ENCODE data around the gene PHF21A. TPM values are rescaled to one million over a fixed set of nuclear protein-coding genes. Genes with fewer than 3 reads are reported as not detected.

Gene PHF21A
- total and polyA plus RNA-seq, 2 of the 13 experiments (the other 11 are each of a cell fraction or from before 2014, with no cell fraction given), result 4.1 to 34.6 TPM

DNA sequence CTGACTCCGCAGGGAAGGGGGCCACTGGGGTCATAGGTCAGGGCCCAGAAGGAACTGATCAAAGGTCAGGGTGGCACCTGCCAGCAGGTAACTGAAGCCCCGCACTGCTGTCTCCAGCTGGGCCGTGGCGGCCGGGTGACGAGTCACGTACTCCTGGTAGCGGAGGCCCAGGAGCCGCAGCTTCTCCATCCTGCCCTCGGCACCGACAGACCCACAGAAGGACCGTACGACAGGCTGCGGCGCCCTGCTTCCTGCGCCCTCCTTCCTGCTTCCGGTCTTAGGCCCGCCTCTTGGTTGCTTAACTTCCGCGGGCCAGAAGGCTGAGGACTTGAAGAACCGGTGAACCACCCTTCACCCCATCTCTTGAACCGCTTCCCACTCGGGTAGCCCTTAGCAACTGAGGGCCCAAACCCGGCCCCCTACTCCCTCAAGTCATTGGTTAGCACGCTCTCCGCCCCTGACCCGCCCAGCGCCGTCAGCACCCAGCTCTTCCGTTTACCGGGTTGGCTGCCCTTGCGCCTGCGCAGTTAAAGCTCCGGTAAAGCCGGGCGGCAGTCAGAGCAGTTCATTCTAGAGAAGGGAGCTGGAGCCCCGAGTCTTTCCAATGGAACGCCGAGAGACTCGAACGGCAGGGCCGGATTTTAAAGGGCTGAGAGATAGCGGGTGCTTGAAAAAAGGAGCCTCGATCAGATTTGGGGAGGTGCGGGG lies 203.5 kb downstream of the PHF21A start, which contains the start of gene PEX16 (continued):
- TF ChIP-seq, protein P1, sequence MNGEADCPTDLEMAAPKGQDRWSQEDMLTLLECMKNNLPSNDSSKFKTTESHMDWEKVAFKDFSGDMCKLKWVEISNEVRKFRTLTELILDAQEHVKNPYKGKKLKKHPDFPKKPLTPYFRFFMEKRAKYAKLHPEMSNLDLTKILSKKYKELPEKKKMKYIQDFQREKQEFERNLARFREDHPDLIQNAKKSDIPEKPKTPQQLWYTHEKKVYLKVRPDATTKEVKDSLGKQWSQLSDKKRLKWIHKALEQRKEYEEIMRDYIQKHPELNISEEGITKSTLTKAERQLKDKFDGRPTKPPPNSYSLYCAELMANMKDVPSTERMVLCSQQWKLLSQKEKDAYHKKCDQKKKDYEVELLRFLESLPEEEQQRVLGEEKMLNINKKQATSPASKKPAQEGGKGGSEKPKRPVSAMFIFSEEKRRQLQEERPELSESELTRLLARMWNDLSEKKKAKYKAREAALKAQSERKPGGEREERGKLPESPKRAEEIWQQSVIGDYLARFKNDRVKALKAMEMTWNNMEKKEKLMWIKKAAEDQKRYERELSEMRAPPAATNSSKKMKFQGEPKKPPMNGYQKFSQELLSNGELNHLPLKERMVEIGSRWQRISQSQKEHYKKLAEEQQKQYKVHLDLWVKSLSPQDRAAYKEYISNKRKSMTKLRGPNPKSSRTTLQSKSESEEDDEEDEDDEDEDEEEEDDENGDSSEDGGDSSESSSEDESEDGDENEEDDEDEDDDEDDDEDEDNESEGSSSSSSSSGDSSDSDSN (CRISPR knock-in tag; IDR thresholded peaks at IDR 0.05), result no peak; the same call in 1 of the 2 replicates
- TF ChIP-seq, protein P2, sequence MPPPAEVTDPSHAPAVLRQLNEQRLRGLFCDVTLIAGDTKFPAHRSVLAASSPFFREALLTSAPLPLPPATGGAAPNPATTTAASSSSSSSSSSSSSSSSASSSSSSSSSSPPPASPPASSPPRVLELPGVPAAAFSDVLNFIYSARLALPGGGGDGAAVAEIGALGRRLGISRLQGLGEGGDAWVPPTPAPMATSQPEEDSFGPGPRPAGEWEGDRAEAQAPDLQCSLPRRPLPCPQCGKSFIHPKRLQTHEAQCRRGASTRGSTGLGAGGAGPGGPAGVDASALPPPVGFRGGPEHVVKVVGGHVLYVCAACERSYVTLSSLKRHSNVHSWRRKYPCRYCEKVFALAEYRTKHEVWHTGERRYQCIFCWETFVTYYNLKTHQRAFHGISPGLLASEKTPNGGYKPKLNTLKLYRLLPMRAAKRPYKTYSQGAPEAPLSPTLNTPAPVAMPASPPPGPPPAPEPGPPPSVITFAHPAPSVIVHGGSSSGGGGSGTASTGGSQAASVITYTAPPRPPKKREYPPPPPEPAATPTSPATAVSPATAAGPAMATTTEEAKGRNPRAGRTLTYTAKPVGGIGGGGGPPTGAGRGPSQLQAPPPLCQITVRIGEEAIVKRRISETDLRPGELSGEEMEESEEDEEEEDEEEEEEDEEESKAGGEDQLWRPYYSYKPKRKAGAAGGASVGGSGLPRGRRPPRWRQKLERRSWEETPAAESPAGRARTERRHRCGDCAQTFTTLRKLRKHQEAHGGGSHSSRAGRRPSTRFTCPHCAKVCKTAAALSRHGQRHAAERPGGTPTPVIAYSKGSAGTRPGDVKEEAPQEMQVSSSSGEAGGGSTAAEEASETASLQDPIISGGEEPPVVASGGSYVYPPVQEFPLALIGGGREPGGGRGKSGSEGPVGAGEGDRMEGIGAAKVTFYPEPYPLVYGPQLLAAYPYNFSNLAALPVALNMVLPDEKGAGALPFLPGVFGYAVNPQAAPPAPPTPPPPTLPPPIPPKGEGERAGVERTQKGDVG (CRISPR knock-in tag; IDR thresholded peaks at IDR 0.05; ENCODE audit: borderline replicate concordance), result no peak
- TF ChIP-seq TBL1XR1 (IDR thresholded peaks at IDR 0.05; ENCODE audit: borderline replicate concordance, low read length, partially characterized antibody), result peak; percentile 27
- peak; percentile 78; the same call in 1 of the 2 replicates for TF ChIP-seq ZNF747 (CRISPR knock-in tag; IDR thresholded peaks at IDR 0.05; ENCODE audit: borderline replicate concordance)
- TF ChIP-seq GATA4 (IDR thresholded peaks at IDR 0.05; ENCODE audit: borderline replicate concordance, low read depth), result 0 out of 2 replicates have a peak, but pooled peaks have one; percentile 35
- TF ChIP-seq, protein P3, sequence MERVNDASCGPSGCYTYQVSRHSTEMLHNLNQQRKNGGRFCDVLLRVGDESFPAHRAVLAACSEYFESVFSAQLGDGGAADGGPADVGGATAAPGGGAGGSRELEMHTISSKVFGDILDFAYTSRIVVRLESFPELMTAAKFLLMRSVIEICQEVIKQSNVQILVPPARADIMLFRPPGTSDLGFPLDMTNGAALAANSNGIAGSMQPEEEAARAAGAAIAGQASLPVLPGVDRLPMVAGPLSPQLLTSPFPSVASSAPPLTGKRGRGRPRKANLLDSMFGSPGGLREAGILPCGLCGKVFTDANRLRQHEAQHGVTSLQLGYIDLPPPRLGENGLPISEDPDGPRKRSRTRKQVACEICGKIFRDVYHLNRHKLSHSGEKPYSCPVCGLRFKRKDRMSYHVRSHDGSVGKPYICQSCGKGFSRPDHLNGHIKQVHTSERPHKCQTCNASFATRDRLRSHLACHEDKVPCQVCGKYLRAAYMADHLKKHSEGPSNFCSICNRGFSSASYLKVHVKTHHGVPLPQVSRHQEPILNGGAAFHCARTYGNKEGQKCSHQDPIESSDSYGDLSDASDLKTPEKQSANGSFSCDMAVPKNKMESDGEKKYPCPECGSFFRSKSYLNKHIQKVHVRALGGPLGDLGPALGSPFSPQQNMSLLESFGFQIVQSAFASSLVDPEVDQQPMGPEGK (CRISPR knock-in tag; IDR thresholded peaks at IDR 0.05), result no peak; the same call in 1 of the 2 replicates
- no peak for TF ChIP-seq KLF9 (CRISPR knock-in tag; IDR thresholded peaks at IDR 0.05; ENCODE audit: low read depth)
- TF ChIP-seq, protein P4, sequence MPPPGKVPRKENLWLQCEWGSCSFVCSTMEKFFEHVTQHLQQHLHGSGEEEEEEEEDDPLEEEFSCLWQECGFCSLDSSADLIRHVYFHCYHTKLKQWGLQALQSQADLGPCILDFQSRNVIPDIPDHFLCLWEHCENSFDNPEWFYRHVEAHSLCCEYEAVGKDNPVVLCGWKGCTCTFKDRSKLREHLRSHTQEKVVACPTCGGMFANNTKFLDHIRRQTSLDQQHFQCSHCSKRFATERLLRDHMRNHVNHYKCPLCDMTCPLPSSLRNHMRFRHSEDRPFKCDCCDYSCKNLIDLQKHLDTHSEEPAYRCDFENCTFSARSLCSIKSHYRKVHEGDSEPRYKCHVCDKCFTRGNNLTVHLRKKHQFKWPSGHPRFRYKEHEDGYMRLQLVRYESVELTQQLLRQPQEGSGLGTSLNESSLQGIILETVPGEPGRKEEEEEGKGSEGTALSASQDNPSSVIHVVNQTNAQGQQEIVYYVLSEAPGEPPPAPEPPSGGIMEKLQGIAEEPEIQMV (CRISPR knock-in tag; IDR thresholded peaks at IDR 0.05; ENCODE audit: low read depth), result no peak
- no peak for TF ChIP-seq ZNF629 (CRISPR knock-in tag; conservative IDR thresholded peaks at IDR 0.05)
- TF ChIP-seq, protein P5, sequence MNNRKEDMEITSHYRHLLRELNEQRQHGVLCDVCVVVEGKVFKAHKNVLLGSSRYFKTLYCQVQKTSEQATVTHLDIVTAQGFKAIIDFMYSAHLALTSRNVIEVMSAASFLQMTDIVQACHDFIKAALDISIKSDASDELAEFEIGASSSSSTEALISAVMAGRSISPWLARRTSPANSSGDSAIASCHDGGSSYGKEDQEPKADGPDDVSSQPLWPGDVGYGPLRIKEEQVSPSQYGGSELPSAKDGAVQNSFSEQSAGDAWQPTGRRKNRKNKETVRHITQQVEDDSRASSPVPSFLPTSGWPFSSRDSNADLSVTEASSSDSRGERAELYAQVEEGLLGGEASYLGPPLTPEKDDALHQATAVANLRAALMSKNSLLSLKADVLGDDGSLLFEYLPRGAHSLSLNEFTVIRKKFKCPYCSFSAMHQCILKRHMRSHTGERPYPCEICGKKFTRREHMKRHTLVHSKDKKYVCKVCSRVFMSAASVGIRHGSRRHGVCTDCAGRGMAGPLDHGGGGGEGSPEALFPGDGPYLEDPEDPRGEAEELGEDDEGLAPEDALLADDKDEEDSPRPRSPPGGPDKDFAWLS (CRISPR knock-in tag; IDR thresholded peaks at IDR 0.05; ENCODE audit: borderline replicate concordance), result peak; percentile 67; the same call in 1 of the 2 replicates
- no peak for TF ChIP-seq MAZ (IDR thresholded peaks at IDR 0.05; ENCODE audit: borderline replicate concordance, low read depth, low read length)
- TF ChIP-seq MAZ (CRISPR knock-in tag; IDR thresholded peaks at IDR 0.05; ENCODE audit: low read depth), result peak; percentile 73
- no peak for TF ChIP-seq ZNF614 (CRISPR knock-in tag; IDR thresholded peaks at IDR 0.05; ENCODE audit: borderline replicate concordance)
- TF ChIP-seq PHF21A (CRISPR knock-in tag; IDR thresholded peaks at IDR 0.05), result peak; percentile 75
- no peak for TF ChIP-seq ZNF598 (CRISPR knock-in tag; IDR thresholded peaks at IDR 0.05; ENCODE audit: borderline replicate concordance)
- TF ChIP-seq FOXK2 (IDR thresholded peaks at IDR 0.05), result no peak
- 0 out of 2 replicates have a peak, but pooled peaks have one; percentile 49 for TF ChIP-seq KAT7 (CRISPR knock-in tag; IDR thresholded peaks at IDR 0.05; ENCODE audit: borderline replicate concordance)
